NCI-H748 treated with DMSO at 0.1 percent for 48 hours (cell line): Measurements from ENCODE around the gene NME4.
"Not testable (repeated sequence)": the region's sequence is repeated elsewhere in the genome, so short reads cannot be mapped to it uniquely, and the experiment has no call there.

ENCODE experiments used
- DNase-seq: peaks from one replicate; lab custom pipeline; 2025; lab: John Stamatoyannopoulos, UW

Gene NME4

GRCh38 chr16:397135-397661, at the start of gene NME4:
Gene NME4 (plus strand): TSS chr16:397199. CDS start chr16:397223, 24 bp downstream.
- no peak for DNase-seq

GRCh38 chr16:347203-347602, 49.8 kb upstream of the NME4 start:
- DNase-seq, result no peak

GRCh38 chr16:348495-348894, 48.5 kb upstream of the NME4 start:
- not testable (repeated sequence) for DNase-seq

GRCh38 chr16:349211-349610, 47.8 kb upstream of the NME4 start:
- no peak for DNase-seq

GRCh38 chr16:350203-350602, 46.8 kb upstream of the NME4 start:
- no peak for DNase-seq

- DNase-seq, result no peak
These were observed 45.0 kb upstream of the NME4 start for GRCh38 chr16:351804-352520.

GRCh38 chr16:352547-353403, 44.2 kb upstream of the NME4 start, which contains the start of gene AXIN1:
Gene AXIN1 (minus strand): TSS chr16:352723. CDS start chr16:347025, 5,698 bp downstream.
- peak; percentile 89 for DNase-seq

GRCh38 chr16:353404-354290, 43.4 kb upstream of the NME4 start:
- no peak for DNase-seq

GRCh38 chr16:354291-354881, 42.6 kb upstream of the NME4 start:
- DNase-seq, result no peak

GRCh38 chr16:354971-355461, 42.0 kb upstream of the NME4 start:
- DNase-seq, result no peak

- no peak for DNase-seq
These were observed 40.3 kb upstream of the NME4 start for GRCh38 chr16:356741-357140.

- no peak for DNase-seq
These were observed 37.8 kb upstream of the NME4 start for GRCh38 chr16:359067-359763.

GRCh38 chr16:359871-360697, 36.9 kb upstream of the NME4 start:
- no peak for DNase-seq

- DNase-seq, result no peak
These were observed 36.2 kb upstream of the NME4 start for GRCh38 chr16:360698-361336.

- DNase-seq, result no peak
These were observed 35.6 kb upstream of the NME4 start for GRCh38 chr16:361341-361871.

GRCh38 chr16:361872-362701, 34.9 kb upstream of the NME4 start:
- DNase-seq, result peak; percentile 64

- not testable (repeated sequence) for DNase-seq
These were observed 34.3 kb upstream of the NME4 start for GRCh38 chr16:362702-362999.

- DNase-seq, result no peak
These were observed 33.8 kb upstream of the NME4 start for GRCh38 chr16:363110-363765.
